Stimulated activated naive B cell treated with anti-CD40 and anti-IgM and Interleukin-4, amounts not matched to agents 10 μg/mL and 1 μg/mL and 100 μg/mL, for 72 hours (primary cell): ENCODE results near the gene RRAS2.

Experiments
- ATAC-seq, 2 donors: fragments of 150-1000 bp; cut with Tn5 transposase; replicated peaks; 2 replicates each; pipeline ENCODE4 v1.10.0; 2021; ENCODE audit warnings: moderate library complexity in 1 of 2
- DNase-seq: peaks from one replicate; pipeline ENCODE4 v3.0.0; 2021
- H3K27ac Mint-ChIP-seq: one replicate; pipeline ENCODE4 v1.8.0; 2022; ENCODE audit warnings: mild to moderate bottlenecking, mixed read lengths
- H3K27me3 Mint-ChIP-seq, 2 donors: one replicate each; pipeline ENCODE4 v1.8.0; 2022; ENCODE audit warnings: mixed read lengths in 2 of 2
- H3K36me3 Mint-ChIP-seq, 2 donors: one replicate each; pipeline ENCODE4 v1.8.0; 2022; ENCODE audit warnings: mixed read lengths in 2 of 2, mild to moderate bottlenecking in 1 of 2
- H3K4me1 Mint-ChIP-seq, 2 donors: one replicate each; pipeline ENCODE4 v1.8.0; 2022; ENCODE audit warnings: mixed read lengths in 2 of 2, mild to moderate bottlenecking in 1 of 2
- H3K4me3 Mint-ChIP-seq, 2 donors: one replicate each; pipeline ENCODE4 v1.8.0; 2022; ENCODE audit warnings: mild to moderate bottlenecking in 2 of 2, mixed read lengths in 2 of 2, moderate library complexity in 1 of 2
- H3K9me3 Mint-ChIP-seq, 2 donors: one replicate each; pipeline ENCODE4 v1.8.0; 2022; ENCODE audit warnings: mixed read lengths in 2 of 2, mild to moderate bottlenecking in 1 of 2

RRAS2 gene

DNA sequence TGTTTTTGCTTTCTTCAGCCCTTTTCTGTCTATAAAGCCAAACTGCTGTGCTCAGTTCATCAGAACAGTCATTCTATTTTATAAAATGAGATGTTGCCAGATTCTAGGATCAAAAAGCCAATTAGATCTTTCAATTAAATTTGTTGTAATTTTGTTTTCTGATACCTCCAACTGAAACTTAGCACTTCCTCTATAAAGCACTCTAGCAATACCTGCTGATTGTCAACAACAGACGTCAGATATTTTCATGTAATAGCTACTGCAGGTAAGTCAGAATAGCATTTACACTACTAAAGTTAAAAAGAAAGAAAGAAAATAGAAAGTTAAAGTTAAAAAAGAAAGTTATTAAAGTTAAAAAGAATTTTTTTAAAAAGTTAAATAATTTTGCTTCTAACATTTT is 19.6 kb downstream of the RRAS2 start:
- peaks cover 19 to 23% of the 10 kb centered on the region in 2 donors for H3K9me3 Mint-ChIP-seq
- peaks cover 47 to 82% of the 10 kb centered on the region in 2 donors for H3K4me1 Mint-ChIP-seq
- DNase-seq (no peak), ATAC-seq (peak; percentile 33 to 55)
- H3K27ac Mint-ChIP-seq = peak overlapping the region; percentile 47
- H3K27me3 Mint-ChIP-seq = no peaks in the 10 kb centered on the region
- peaks cover 35 to 48% of the 10 kb centered on the region in 2 donors for H3K36me3 Mint-ChIP-seq
- peak overlapping the region in 1 of 2 donors; percentile 41 for H3K4me3 Mint-ChIP-seq

DNA sequence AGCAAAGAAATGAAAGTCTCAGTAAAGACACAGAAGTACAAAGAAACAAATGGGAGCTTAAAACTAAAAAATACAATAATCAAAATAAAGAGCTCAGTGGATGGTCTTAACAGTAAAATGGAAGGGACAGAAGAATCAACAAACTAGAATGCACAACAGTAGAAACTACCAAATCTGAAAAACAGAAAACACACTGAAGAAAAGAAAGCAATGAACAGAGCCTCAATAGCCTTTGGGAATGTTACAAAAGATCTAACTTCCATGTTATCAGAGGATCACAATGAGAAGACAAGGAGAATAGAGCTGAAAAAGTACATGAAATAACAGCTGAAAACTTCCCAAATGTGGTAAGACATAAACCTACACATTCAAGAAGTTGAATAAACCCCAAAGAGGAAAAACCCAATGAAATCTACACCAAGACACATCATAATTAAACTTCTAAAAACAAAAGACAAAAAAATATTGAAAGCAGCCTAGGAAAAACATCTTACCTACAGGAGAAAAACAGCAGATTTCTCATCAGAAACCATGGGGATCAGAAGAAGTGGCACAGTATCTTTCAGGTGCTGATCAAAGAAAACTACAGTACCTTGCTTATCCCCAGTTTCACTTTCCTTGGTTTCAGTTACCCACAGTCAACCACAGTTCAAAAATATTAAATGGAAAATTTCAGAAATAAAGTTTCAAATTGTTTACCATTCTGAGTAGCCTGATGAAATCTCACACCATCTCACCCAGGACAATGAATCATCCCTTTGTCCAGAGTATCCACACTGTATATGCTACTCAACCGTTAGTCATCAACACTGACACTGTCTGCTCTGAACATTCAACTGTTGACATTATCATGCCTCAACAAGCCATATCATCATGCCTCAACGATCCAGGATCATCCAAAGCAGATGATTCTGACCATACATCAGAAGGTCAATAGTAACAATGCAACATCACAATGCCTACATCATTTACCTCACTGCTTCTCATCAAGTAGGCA is 22.2 kb downstream of the RRAS2 start:
- Mint-ChIP-seq H3K27ac (peak overlapping the region; percentile 74), H3K4me3 (peak overlapping the region in 1 of 2 donors; percentile 31), H3K27me3 (no peaks in the 10 kb centered on the region), H3K4me1 (peaks cover 43 to 75% of the 10 kb centered on the region in 2 donors), H3K9me3 (peaks cover 19% of the 10 kb centered on the region in 2 donors), H3K36me3 (peaks cover 27 to 34% of the 10 kb centered on the region in 2 donors)
- DNase-seq (no peak), ATAC-seq (peak; percentile 86 to 91)

DNA sequence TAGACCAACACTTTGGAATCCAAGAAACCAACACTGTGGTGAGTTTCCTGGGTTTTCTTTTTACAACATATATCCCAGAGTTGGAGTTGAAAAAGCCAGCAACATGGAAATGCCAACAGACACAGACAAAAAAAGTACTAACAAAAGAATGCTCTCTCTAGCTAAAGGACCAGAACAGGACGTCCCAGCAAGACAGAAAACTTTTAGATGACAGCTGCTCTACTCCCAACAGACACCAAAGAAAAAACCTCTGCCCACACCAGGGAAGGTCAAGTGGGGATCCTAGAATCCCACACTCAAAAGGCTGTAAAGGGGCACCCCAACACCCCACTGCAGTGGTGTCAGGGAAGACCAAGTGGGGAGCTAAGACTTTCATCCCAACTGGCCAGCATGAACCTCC is 23.3 kb downstream of the RRAS2 start:
- Mint-ChIP-seq H3K27me3 (no peaks in the 10 kb centered on the region), H3K36me3 (peaks cover 24 to 28% of the 10 kb centered on the region in 2 donors), H3K4me1 (peaks cover 39 to 76% of the 10 kb centered on the region in 2 donors), H3K9me3 (peaks cover 17 to 19% of the 10 kb centered on the region in 2 donors), H3K4me3 (peak overlapping the region in 1 of 2 donors; percentile 23), H3K27ac (peak overlapping the region; percentile 74)
- no peak for ATAC-seq
- DNase-seq = no peak

DNA sequence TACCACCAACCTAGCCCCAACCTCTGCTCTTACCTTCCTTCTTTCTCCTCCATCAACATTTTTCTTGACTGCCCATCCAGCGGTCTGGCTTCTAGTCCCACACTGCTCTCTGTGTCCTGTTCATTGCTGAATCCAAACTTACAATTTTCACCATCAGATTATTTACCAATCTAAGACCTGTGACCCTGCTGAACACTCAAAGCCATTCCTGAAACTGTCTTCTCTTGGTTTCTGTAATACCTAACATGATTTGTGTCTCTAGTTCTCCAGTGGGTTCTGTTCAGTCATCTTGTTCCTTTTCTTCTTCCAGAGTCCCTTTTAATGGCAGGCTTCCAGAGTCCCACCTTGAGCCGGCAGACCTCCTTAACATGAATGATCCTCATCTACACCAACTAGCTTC is 24.1 kb downstream of the RRAS2 start:
- Mint-ChIP-seq H3K4me1 (peaks cover 37 to 74% of the 10 kb centered on the region in 2 donors), H3K36me3 (peaks cover 24 to 28% of the 10 kb centered on the region in 2 donors), H3K27me3 (no peaks in the 10 kb centered on the region), H3K4me3 (peak overlapping the region; percentile 16 to 17), H3K27ac (peak overlapping the region; percentile 75), H3K9me3 (peaks cover 15 to 19% of the 10 kb centered on the region in 2 donors)
- no peak for DNase-seq
- ATAC-seq = no peak

DNA sequence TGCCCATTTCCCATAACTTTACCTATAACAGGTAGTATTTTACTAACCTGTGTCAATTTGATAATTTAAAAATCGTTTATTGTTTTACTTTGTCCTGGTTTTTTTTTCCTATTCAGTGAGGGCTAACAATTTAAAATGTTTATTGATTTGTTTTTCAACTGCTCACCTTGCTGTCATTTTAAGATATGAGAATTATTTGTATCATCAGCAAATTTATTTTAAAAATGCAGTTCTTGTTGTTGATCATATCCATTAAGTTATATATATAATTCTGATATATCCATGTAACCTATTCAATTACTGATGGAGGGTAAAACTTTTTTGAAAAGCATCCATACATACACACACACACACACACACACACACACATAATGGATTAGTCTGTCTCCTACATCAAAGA is 24.8 kb downstream of the RRAS2 start:
- DNase-seq = no peak
- Mint-ChIP-seq H3K9me3 (peaks cover 15 to 19% of the 10 kb centered on the region in 2 donors), H3K27me3 (no peaks in the 10 kb centered on the region), H3K4me3 (no peak overlapping the region), H3K36me3 (peaks cover 24 to 28% of the 10 kb centered on the region in 2 donors), H3K4me1 (peaks cover 36 to 71% of the 10 kb centered on the region in 2 donors), H3K27ac (no peak overlapping the region)
- ATAC-seq = no peak

DNA sequence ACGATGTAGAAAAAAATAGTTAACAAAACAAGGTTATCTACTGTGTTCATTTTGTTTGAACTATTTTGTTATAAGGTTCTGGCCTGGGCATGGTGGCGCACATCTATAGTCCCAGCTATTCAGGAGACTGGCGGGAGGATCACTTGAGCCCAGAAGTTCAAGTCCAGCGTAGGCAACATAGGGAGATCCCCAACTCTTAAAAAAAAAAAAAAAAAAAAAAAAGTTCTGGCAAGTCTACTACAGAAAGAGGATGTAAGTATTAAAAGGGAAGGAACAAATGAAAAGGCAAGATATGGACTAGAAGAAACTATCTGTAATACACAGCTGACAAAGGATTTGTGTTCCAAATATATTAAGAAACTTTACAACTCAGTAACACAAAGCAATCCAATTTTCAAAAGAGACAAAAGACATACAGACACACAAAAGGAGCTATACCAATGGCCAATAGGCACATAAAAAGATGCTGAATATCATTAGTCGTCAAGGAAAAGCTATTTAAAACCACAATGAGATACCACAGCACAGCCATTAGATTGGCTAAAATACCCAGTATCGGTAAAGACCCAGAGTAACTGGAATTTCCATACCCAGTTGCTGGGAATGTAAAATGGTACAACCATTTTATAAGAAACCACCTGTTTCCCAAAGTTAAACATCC is 27.4 kb downstream of the RRAS2 start:
- Mint-ChIP-seq H3K27me3 (no peaks in the 10 kb centered on the region), H3K4me3 (peak overlapping the region; percentile 57 to 72), H3K27ac (no peak overlapping the region), H3K9me3 (peaks cover 10 to 12% of the 10 kb centered on the region in 2 donors), H3K36me3 (peaks cover 18 to 29% of the 10 kb centered on the region in 2 donors), H3K4me1 (peaks cover 34 to 67% of the 10 kb centered on the region in 2 donors)
- DNase-seq (no peak), ATAC-seq (peak; percentile 95)

DNA sequence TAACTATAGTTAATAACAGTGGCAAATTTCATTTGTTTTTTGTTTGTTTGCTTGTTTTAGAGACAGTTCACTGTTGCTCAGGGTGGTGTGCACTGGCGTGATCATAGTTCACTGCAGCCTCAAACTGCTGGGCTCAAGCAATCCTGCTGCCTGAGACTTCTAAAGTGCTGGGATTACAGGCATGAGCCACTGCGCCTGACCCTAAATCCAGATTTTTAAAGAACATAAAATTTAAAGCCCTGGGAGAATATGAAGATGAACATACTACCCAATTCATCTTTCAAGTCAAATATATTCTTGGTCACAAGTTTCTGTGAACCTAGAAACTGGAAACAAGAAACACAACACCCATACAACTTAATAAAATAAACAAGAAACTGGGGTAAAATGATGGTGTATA is 28.1 kb downstream of the RRAS2 start:
- Mint-ChIP-seq H3K36me3 (peaks cover 11 to 22% of the 10 kb centered on the region in 2 donors), H3K4me1 (peaks cover 27 to 61% of the 10 kb centered on the region in 2 donors), H3K27me3 (no peaks in the 10 kb centered on the region), H3K4me3 (no peak overlapping the region), H3K27ac (peak overlapping the region; percentile 37), H3K9me3 (peaks cover 3 to 5% of the 10 kb centered on the region in 2 donors)
- ATAC-seq (no peak), DNase-seq (no peak)

DNA sequence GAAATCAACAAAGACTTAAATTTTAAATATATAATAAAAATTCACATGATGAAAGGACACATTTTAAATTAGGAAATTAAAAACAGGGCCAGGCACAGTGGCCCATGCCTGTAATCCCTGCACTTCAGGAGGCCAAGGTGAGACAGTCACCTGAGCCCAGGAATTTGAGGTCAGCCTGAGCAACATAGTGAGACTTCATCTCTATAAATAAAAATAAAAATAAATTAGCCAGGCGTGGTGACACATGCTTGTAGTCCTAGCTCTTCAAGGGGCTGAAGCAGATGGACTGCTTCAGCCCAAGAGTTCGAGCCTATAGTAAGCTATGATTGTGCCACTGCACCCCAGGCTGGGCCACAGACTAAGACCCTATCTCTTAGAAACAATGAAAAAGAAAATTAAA is 29.3 kb downstream of the RRAS2 start:
- peaks cover 0 to 2% of the 10 kb centered on the region in 2 donors for H3K9me3 Mint-ChIP-seq
- peaks cover 3 to 12% of the 10 kb centered on the region in 2 donors for H3K36me3 Mint-ChIP-seq
- no peak overlapping the region for H3K27ac Mint-ChIP-seq
- ATAC-seq = no peak
- H3K4me1 Mint-ChIP-seq = peaks cover 19 to 61% of the 10 kb centered on the region in 2 donors
- H3K4me3 Mint-ChIP-seq = no peak overlapping the region
- H3K27me3 Mint-ChIP-seq = no peaks in the 10 kb centered on the region
- DNase-seq = no peak

DNA sequence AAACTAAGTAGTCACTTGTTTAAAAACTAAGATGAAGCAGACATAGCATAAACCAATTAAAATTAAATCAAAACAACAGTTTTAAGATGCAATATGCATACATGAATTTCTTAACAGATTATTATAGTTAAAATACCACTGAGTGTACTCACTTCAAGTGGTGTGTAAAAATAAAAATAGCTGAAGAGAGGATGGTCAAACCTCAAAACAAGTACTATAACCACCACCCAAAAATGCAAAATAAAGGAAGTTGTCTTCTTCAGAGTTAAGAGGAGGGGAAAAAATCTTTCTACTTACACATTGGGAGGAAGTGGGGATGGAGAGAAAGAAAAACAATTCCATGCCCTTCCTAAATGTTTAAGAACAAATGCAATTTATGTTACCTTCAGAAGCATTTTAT is 31.9 kb downstream of the RRAS2 start:
- H3K9me3 Mint-ChIP-seq = no peaks in the 10 kb centered on the region
- peaks cover 24 to 76% of the 10 kb centered on the region in 2 donors for H3K4me1 Mint-ChIP-seq
- H3K4me3 Mint-ChIP-seq = peak overlapping the region in 1 of 2 donors; percentile 57
- no peak for DNase-seq
- ATAC-seq = no peak
- H3K36me3 Mint-ChIP-seq = peaks cover 4 to 13% of the 10 kb centered on the region in 2 donors
- H3K27me3 Mint-ChIP-seq = no peaks in the 10 kb centered on the region
- peak overlapping the region; percentile 88 for H3K27ac Mint-ChIP-seq

DNA sequence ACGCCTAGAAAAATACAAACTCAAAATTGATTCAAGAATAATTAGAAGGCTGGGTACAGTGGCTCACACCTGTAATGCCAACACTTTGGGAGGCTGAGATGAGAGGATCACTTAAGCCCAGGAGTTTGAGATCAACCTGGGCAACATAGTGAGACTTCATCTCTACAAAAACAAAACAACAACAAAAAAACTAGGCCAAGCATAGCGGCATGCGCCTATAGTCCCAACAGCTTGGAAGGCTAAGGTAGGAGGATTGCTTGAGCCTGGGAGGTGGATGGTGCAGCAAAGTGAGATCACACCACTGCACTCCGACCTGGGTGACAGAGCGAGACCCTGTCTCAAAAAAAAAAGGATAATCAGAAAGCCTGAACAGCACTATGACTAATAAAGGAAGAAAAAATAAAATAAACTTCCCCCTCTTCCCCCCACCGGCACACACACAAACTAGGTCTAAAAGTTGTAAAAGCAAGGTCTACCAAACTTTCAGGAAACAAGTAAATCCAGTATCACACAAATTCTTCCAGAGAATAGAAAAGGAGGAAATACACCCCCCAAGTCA is 35.8 kb downstream of the RRAS2 start:
- ATAC-seq (peak; percentile 56 to 61), DNase-seq (no peak)
- no peaks in the 10 kb centered on the region for H3K27me3 Mint-ChIP-seq
- H3K4me1 Mint-ChIP-seq = peaks cover 27 to 78% of the 10 kb centered on the region in 2 donors
- peak overlapping the region; percentile 70 to 71 for H3K4me3 Mint-ChIP-seq
- H3K9me3 Mint-ChIP-seq = no peaks in the 10 kb centered on the region
- peaks cover 9 to 18% of the 10 kb centered on the region in 2 donors for H3K36me3 Mint-ChIP-seq
- H3K27ac Mint-ChIP-seq = peak overlapping the region; percentile 85

DNA sequence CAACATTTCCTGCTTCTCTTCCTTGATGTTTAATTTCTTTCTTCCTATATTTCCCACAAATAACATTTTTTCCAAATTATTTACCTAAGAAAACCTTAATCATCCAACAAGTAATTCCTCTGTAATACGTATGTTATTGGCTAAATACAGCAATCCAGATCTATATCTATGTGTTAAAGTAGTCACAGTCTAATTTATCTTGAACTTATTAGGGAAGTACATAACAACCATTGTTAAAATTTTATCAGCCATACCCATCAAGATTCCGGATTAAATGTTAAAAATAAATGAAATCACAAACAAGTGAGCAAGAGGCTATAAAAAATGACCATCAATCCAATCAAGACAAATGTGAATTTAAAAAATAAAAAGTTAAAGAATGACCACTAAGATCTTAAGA is 36.5 kb downstream of the RRAS2 start:
- Mint-ChIP-seq H3K27ac (peak overlapping the region; percentile 85), H3K36me3 (peaks cover 11 to 15% of the 10 kb centered on the region in 2 donors), H3K4me3 (no peak overlapping the region), H3K9me3 (no peaks in the 10 kb centered on the region), H3K27me3 (no peaks in the 10 kb centered on the region), H3K4me1 (peaks cover 28 to 78% of the 10 kb centered on the region in 2 donors)
- DNase-seq (no peak), ATAC-seq (no peak)

DNA sequence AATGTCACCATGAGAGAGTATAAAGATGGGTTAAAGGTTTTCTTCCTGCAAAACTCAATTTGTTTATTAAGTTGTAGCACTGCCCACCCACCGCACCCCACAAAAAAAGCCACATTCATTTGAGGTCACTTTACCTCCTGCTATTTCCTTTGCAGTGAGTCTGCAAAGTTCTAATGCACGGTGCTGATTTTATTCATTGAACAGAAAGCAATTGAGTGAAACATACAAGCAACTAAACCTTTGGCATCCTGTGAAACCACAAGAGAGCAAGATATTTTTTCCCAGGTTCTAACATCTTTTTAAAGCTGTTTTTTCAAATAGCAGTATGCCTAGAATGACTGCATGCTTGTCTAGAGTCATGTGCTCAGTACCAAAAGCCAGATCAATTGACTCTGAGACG is 39.0 kb downstream of the RRAS2 start:
- Mint-ChIP-seq H3K27me3 (no peaks in the 10 kb centered on the region), H3K36me3 (peaks cover 11 to 14% of the 10 kb centered on the region in 2 donors), H3K4me1 (peaks cover 35 to 76% of the 10 kb centered on the region in 2 donors), H3K9me3 (no peaks in the 10 kb centered on the region), H3K27ac (peak overlapping the region; percentile 81), H3K4me3 (peak overlapping the region; percentile 25 to 57)
- DNase-seq (no peak), ATAC-seq (peak in 1 of 2 donors; percentile 37)

DNA sequence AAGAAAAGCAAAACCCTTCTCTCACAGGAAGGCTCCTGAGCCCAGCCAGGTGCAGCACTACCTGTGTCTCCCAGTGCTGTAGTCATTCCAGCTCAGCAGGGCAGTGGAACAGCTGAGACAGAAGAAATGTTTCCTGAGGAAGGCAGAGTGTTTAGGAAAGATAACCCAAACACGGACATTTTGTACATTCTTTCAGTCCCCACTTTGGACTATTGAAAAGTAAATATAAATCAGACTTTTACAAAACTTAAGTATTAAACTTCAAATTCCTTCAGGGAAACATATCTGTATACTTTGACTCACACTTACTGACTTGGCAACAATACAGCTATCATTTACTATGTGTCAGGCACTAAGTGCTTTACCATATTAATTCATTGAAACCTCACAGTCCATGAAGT is 40.4 kb downstream of the RRAS2 start:
- ATAC-seq (no peak), DNase-seq (no peak)
- Mint-ChIP-seq H3K4me1 (peaks cover 35 to 73% of the 10 kb centered on the region in 2 donors), H3K27me3 (no peaks in the 10 kb centered on the region), H3K9me3 (no peaks in the 10 kb centered on the region), H3K27ac (no peak overlapping the region), H3K36me3 (peaks cover 11 to 14% of the 10 kb centered on the region in 2 donors), H3K4me3 (no peak overlapping the region)
